GM21528 (cell line): ENCODE data around the gene SEC14L5.
"Not testable (repeated sequence)": the region's sequence is repeated elsewhere in the genome, so short reads cannot be mapped to it uniquely, and the experiment has no call there.

ENCODE experiments used
- ATAC-seq: cut with Tn5 transposase; IDR thresholded peaks from one replicate; pipeline ENCODE4 v1.9.1; 2021; ENCODE audit warnings: mild to moderate bottlenecking, moderate library complexity; ENCODE audit not compliant: unreplicated experiment, low FRiP score

SEC14L5 gene

DNA sequence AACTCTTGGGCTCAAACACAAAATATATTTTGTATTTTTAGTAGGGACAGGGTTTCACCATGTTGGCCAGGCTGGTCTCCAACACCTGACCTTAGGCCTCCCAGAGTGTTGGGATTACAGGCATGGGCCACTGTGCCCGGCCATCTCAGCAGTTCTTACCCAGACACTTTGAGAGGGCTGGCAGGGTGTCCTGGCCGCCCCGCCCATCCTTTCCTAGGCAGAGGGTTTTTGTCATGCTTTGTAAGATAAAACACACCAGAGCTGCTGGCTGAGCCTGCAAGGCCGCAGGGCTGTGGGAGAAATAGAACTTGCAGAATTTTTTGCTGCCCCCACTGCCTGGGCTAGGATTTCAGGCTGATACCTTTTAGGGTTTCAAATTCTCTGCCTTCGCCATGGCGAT is 29.9 kb upstream of the SEC14L5 start:
- ATAC-seq: no peak

DNA sequence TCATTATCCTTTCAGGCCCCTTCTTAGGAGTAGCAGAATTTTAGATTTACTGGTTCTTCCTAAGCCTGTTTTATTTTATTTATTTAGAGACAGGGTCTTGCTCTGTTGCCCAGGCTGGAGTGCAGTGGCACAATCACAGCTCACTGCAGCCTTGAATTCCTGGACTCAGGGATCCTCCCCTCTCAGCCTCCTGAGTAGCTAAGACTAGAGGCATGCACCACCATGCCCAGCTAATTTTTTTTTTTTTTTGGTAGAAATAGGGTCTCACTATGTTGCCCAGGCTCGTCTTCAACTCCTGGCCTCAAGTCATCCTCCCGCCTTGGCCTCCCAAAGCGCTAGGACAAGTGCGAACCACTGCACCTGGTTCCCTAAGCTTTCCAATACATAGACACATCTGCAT is 28.5 kb upstream of the SEC14L5 start:
- ATAC-seq: not testable (repeated sequence)

DNA sequence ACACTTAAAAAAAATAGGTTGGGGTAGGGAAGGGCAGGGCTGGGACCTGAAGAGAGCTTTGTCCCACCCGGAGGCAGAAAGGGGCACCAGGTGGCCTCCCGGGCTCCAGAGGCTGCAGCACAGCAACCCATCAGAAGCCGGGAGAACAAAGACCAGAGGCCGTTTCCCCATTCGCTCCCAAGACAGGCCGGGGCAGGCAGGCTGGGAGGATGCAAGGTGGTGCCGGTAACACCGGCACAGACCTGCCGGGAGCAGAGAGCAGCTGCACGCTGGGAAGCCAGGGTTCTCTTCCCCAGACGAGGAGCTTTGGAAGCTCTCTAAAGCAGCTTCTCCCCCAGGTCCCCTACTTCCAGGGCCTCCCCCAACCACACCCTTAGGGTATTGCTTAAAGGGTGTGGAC is 26.7 kb upstream of the SEC14L5 start:
- ATAC-seq: no peak

DNA sequence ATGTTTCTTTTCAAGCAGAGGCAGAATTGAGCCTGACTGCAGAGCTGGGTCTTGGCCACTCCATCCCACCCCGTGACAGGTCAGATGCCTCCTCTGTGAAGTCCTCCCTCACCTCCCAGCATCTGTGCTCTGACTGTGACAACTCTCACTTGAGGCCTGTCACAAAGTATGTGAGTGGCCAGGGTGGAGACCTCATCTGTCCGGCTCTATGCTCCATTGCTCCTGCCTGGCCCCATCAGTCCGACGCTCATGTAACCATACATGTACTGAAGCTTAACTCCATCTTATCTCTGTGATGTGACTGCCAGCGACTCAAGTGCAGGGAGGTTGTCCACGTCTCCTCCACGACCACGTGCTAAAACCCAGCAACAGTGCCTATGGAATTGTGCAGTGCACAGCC is 24.7 kb upstream of the SEC14L5 start:
- ATAC-seq: no peak

DNA sequence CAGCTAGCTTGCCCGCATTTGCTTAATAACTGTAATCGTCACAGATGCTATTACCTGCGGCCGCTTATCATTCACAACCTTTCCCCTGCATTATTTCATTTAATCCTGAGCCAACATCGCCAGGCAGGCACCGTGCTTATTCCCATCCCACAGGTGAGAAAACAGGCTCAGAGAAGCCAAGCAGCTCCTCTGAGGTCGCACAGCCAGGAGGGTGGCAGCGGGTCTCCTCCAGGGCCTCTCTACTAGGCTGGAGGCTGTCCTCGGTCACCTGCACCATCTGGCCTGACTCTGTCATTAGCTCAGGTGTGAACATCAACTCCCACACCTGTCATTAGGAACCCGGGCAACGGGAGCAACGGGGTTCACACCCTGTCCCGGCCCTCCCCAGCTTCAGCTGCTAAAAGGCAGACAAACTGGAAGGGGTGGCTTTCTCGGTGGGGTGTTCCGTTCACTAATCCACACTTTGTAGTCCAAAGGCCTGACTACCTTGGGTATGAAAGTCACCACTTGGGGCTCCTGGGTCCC is 24.2 kb upstream of the SEC14L5 start:
- ATAC-seq: no peak

DNA sequence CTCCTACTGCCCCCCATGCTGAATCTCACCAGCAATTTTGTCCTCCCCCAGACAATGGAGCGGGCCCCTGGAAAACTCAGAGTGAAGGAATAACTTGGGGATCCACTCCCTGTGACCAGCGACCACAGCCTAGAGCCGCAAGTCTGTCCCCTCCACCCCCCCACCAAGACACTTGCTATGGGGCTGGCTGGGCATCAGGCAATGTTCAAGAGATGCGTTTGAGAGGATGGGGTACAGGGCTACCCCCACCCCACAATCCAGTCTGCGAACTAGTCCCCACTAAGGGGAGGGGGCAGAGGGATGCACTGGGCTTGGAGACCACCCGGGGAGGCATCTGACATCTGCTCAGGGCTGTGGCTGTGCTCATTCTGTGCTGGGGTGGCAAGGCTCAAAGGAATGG is 23.5 kb upstream of the SEC14L5 start:
- ATAC-seq: no peak

DNA sequence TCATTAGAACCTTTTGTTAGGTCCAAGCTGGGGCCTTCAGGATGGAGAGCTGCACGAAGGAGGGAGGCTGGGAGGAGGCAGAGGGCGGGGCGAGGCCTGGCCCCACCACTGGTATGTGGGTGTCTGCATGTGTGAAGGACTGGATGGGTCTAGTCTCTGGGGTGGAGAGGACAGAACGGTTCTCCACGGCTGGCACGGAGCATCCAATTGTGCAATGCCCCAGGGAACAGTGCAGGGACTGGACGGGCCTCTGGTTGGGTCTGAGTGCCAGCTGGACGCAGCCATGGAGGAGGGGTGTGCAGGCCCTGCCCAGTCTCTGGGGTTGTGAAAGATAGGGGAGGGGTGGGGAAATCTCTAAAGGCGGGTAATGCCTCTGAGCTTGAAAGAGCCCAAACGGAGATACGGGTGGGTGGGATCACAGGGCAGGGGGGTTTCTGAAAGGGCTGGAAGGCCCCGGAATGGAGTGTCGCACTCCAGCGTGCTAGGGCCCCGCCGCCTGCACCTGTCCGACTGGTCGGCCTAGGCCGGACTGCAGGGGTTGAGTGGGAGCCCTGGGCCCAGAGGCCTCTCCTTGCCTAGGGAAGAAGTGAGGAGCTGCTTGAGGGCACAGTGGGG is 22.8 kb upstream of the SEC14L5 start:
- ATAC-seq: no peak

DNA sequence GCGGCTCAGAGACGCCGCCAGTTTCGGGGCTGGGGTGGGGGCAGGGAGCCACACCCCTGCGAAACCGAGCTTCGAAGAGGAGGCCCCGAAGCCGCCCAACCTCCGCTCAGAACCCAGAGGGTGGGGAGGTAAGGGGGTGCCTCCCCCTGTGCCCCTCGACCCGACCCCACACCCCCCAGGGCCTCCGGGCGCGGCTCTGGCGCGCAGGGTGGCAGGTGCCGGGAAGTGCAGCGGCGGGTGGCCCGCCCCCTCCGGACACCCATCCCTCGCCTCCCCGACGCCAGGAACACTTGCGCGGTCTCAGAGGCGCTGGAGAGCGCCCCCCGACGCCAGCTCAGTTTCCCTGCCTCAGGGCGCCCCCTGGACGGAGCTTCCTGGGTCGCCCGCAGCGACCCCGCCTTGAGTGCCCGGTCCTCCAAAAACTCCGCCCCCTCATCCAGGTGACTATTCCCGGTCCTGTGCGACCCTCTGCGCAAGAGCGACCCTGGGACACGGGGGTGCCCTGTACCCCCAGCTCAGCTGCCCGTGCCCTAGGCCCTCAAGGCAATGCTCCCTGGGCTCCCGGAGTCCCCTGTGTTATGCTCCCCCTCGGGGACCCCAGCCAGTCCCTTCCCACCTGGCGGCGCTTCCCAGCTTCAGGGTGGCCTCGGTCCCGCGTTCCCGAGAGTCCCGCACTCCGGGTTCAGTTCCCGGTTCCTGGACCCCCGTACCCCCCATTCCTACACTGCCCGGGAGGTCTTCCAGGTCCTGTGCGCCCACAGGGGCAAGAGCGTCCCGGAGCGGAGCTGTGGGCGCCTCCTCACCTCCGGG is 21.7 kb upstream of the SEC14L5 start:
- no peak for ATAC-seq

DNA sequence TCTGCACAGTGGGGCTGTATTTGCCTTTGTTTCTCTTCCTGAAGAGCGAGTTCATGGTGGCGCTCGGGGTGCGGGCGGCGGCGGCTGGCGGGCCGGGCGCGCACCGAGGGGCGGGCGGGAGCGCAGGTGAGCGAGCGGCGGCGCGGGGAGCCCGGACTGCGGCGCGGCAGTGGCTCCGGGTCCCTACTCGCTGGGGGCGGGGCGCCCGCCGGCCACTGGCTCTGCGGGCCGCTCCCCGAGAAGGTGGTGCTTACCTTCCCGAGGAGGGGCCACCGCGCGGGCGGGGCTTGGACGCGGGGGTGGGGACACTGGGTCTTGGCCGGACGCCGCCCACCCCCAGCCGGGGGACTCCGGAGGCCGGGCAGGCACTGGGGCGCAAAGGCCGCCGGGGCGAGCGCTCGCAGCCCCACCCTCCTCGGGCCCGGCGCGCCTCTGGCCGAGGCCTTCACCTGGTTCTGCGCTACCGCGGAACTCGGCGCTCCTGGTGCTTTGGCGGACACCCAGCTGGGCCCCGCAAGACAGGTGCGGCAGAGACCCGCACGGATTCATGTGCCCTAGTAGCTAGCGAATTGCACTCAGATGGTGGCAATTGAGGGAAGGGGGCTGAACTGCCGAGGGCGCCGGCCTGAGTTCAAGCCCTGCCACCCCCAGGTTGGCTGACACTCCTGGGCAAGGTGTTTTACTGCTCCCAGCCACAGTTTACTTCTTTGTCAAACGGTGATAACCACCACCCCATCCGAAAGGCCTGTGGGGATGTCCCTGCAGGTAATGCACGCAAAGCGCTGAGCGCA is 20.9 kb upstream of the SEC14L5 start, which contains the start of gene PPL:
Gene PPL (minus strand): TSS at position 158 of the 791 bp plus-strand sequence. CDS start 103 bp downstream, at position 55.
- ATAC-seq: no peak

DNA sequence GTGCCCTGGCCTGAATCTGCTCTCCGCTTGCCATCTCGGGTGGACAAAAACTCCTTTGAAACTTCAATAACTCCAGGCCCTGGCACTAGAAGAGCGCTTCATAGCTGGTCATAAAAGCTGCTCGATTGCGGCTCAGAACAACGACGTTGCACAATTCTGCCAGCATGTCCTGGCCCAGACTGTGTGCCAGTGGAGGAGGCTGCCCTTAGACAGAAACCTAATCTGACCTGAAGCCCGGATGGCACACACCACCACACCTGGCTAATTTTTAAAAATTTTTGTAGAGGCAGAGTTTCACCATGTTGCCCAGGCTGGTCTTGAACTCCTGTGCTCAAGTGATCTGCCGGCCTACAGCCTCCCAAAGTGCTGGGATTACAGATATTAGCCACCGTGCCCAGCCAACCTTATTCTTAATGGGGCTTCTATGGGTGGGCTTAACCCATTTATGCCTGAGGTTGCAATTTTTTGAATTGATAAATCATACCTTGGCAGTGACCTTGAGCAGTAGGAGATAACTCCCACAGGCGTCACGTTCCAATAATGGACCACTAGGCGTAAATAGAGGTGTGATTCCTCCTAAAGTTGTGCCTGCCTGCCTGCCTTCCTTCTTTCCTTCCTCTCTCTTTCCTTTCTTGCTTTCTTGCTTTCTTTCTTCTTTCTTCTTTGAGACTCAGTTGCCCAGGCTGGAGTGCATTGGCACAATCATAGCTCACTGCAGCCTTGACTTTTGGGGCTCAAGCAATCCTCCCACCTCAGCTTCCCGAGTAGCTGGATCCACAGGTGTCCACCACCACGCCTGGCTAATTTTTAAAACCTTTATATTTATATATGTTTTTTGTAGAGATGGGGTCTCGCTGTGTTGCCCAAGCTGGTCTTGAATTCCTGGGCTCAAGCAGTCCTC is 20.1 kb upstream of the SEC14L5 start:
- no peak for ATAC-seq

DNA sequence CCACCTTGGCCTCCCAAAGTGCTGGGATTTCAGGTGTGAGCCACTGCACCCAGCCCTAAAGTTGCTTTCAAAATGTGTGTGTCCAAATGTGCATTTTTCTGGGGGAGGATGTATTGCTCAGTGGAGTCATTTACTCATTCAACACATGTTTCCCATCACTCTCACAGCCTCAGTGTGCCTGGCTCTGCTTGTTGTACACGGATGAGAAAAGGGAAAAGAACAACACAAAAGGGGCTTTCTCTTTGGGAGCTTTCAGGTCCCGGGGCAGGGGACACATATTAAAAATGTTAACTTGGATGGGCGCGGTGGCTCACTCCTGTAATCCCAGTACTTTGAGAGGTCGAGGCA is 19.5 kb upstream of the SEC14L5 start:
- ATAC-seq: no peak

DNA sequence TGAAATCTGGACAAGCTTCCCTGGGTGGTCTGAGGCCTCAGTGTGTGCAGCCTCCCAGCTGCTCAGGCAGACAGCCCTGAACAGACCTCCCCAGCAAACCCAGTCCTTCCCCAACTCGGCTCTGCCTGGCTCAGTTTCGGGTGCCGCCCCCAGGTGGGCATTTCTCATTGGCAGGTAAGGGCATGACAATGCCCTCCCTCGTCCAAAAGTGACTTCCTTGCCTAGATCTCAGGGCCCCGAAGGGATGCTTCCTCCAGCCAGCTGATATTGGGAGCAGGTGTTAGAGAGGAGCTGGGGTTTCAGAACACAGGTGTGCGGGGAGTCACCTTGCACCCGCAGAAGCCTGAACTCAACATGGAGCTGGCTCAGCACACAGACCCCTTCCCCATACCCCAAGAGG is 17.4 kb upstream of the SEC14L5 start:
- no peak for ATAC-seq

DNA sequence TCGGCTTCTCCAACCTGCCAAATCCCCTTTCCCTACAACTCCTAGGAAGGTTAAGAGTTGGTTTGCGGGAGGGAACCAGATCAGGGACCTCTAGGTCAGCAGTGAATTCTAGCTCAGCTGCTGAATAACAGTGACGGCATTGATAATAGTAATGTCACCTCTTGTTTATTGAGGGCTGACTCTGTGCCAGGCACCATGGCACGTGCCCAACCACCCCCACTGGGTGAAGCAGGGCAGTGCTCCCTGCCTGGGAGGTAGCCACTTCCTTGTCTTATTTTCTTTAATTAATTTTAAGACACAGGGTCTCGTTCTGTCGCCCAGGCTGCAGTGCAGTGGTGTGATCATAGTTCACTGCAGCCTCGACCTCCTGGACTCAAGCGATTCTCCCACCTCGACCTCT is 15.6 kb upstream of the SEC14L5 start:
- ATAC-seq: no peak

DNA sequence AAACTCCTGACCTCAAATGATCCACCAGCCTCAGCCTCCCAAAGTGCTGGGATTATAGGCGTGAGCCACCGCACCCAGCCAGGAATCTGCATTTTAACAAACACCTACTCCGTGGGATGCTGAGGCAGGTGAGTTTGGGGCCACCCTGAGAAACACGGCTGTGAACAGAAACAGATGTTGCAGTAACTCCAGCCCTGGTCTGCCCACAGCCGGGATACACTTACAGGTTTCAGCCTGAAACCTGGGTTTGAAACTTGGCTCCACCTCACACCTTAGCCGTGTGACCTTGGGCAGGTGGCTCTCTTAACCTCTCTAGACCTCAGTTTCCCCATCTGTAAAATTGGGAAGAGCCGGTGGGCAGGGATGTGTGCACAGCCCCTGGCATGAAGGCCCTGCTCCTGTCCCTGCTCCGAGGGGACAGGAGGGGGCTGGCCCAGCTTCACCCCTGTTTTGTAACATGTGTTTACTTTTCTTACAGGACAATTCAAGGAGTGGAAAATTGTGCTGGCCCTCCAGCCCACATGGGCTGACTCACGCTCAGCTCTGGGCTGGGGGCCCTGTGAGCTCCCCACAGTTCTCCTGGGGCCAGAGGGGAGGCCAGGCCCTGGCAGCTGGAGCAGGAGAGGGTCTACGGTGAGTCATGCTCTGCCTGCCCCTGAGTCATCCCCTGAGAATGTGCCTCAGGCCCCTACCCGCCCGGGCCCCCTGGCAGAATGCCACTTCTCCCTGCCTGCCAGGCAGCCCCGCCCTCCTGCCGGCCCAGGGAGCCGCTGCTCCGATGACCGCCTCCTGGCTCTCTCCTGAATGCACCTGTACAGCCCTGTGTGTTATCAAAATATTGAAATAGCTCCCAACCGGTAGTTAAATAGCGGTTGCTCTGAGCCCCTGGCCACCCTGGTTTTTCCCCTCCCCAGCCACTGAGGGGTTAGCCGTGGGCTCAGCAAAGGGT is 13.5 kb upstream of the SEC14L5 start:
- ATAC-seq: no peak

DNA sequence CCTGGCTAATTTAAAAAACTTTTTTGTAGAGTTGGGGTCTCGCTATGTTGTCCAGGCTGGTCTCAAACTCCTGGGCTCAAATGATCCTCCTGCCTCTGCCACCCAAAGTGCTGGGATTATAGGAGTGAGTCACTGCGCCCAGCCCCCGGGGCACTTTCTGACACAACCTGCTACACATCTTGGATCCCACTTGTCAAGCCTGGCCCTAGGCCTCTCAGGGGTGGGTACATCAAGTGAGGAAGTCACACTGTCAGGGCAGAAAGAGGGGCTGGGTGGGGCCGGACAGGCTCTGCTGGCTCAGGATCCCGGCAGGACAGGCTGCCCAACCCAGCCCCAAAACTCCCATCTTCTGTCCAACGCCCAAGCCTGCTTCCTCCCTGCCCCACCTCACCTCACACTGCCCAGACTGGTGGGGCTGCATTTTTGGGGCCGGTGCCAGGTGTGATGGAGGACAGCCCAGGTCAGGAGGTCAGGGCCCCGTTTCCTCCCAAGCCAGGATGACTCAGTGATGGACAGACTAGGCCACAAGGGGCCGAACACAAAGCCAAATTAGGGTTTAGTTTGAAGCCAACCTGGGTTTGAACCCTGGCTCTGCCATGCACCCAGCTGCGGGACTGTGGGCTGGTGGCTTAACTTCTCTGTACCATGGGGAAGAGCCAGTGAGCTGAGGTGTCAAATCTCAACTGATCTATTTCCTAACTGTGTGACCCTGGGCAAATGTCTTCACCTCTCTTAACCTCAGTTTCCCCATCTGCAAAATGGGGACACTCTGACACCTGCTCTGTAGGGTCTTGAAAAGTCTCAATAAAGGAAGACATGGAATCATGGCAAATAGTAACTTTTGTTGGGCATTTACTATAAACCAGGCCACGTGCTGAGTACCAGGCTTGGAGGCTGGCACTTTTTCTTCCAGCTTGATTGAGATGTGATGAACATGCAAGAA is 12.3 kb upstream of the SEC14L5 start:
- no peak for ATAC-seq

DNA sequence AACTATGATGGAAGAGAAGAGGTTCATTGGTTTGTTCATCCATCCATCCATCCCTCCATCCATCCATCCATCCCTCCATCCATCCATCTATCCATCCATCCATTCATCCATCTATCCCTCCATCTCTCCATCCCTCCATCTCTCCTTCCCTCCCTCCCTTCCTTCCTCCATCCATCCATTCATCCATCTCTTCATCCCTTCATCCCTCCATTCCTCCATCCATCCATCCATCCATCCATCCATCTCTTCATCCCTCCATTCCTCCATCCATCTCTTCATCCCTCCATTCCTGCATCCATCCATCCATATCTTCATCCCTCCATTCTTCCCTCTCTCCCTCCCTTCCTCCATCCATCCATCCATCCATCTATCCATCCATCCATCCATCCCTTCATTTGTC is 11.2 kb upstream of the SEC14L5 start:
- ATAC-seq: no peak

DNA sequence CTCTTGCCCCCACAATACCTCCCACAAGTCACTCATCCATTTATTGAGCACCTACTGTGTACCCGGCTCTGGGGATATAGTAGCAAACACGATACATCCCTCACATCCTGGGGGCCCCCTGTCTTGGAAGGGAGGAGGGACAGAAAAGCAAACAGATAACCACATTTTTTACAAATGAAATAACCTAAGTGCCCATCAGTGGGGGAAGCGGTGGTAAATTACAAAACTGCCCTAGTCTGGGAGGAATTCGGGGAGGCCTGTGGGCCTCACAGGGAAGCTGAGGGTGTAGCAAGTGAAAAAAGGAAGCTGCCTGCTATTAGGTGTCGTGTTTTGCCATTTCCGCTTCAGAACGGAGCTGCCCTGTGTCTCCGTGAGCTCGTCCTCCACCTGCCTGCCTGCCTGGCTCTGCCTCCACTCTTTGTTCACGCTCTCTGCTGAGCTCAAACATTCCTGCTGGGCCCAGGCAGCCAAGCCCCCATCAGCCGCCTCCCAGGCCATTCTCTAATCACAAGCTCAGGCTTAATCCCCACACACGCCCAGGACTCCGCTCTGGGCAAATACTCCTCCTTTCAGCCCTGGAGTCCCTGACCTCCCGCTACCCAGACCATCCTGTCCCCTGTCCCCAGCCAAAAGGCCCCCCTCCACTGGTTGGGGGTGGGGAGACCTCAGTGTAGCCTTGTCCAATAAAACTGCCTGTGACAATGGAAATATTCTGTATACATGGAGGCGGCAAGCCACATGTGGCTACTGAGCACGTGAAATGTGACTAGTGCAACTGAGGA is 10.2 kb upstream of the SEC14L5 start:
- no peak for ATAC-seq
